Stimulated activated CD4-positive, alpha-beta T cell treated with anti-CD3 and anti-CD28 coated beads, Interleukin-2, amount 100 ng/mL, for 24 hours (primary cell): Measurements from ENCODE around the gene CTAGE15.
"Not testable (repeated sequence)": the region's sequence is repeated elsewhere in the genome, so short reads cannot be mapped to it uniquely, and the experiment has no call there.

Experiments
- DNase-seq, 2 donors: peaks; one replicate each; pipeline ENCODE4 v3.0.0-alpha.2; 2020

Gene CTAGE15, protein sequence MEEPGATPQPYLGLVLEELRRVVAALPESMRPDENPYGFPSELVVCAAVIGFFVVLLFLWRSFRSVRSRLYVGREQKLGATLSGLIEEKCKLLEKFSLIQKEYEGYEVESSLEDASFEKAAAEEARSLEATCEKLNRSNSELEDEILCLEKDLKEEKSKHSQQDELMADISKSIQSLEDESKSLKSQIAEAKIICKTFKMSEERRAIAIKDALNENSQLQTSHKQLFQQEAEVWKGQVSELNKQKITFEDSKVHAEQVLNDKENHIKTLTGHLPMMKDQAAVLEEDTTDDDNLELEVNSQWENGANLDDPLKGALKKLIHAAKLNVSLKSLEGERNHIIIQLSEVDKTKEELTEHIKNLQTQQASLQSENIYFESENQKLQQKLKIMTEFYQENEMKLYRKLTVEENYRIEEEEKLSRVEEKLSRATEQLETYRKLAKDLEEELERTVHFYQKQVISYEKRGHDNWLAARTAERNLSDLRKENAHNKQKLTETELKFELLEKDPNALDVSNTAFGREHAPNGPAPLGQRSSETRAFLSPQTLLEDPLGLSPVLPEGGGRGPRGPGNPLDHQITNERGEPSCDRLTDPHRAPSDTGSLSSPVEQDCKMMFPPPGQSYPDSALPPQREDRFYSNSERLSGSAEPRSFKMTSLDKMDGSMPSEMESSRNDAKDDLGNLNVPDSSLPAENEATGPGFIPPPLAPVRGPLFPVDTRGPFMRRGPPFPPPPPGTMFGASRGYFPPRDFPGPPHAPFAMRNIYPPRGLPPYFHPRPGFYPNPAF

DNA sequence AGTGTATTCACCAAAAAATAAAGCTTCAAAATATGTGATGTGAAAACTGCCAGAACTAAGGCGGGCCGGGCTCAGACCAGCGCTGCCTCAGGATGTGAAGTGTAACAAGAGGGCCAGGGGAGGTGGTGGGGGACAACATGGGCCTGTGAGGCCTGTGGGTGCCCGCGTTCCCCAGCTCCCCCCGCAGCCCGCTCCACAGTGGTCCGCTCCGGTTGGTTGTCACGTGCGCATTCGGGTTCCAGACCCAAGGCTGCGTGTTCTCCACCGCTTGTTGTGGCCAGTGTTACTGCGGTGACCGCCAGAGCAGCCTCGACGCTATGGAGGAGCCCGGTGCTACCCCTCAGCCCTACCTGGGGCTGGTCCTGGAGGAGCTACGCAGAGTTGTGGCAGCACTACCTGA is at the start of gene CTAGE15:
Gene CTAGE15 (plus strand): TSS at position 301 of the 400 bp plus-strand sequence. CDS start 17 bp downstream, at position 318.
- not testable (repeated sequence) for DNase-seq

- not testable (repeated sequence) for DNase-seq
These were observed 49.2 kb upstream of the CTAGE15 start for GRCh38 chr7:143522309-143522916.

DNA sequence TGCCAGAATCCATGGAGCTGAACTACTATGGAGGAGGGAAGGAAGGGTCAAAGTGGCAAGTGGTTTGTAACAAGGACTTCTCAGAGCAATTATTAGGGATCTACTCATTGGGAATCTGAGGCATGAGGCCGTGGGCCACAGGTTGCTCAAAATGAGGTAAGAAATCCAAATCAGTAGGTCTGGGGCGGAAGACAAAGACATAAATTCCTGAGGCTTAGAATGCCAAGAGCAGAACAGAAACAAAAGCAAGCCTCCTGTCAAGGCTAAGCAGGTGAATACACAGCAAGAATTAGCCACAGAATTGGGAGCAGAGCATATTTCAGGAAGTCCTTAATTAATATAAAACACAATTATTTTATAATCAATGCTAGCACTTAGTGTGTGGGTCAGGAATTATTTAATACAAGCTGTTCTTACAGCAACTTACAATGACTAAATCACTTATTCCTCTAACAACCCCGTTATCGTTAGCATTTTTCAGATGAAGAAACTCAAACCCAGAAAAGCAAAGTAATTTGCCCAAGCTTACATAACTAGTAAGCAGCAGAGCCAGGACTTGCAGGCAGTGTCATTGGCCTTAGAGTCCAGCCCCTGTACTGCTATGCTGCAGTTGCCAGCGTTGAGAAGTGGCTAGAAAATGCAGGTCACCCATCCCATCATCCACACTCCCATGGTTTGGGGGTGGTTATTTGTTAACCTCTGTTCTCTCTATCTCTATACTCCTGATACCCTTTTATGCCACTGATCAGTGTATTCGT is 40.3 kb upstream of the CTAGE15 start:
- DNase-seq = not testable (repeated sequence)

- DNase-seq = not testable (repeated sequence)
These were observed 39.7 kb upstream of the CTAGE15 start for GRCh38 chr7:143531932-143532331.

DNA sequence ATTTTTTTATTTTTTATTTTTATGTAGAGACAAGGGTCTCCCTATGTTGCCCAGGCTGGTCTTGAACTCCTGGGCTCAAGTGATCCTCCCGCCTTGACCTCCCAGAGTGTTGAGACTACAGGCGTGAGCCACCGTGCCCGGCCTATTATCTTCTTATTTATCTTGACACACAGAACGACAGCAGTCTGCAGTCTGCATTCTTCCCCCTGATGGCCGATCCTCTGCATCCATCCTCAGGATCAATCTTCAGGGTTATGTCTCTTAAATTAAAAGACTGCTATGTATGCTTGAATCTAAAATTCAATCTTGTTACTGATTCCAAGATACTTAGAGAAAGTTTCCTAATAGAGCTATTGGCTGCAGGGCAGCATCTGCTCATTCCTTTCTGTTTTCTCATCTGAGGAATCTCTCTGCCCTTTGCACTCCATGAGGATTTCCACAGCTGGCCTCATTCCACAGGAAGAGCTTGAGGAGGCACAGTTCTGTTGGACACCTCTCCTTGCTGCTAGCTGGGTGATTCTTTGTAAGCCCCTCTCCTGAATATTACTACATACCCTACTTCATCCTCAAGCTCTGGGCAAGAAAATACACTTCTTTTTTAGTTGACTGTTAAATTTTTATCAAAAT is 38.3 kb upstream of the CTAGE15 start:
- not testable (repeated sequence) for DNase-seq

GRCh38 chr7:143536443-143536842 is 35.2 kb upstream of the CTAGE15 start:
- DNase-seq = not testable (repeated sequence)

DNA sequence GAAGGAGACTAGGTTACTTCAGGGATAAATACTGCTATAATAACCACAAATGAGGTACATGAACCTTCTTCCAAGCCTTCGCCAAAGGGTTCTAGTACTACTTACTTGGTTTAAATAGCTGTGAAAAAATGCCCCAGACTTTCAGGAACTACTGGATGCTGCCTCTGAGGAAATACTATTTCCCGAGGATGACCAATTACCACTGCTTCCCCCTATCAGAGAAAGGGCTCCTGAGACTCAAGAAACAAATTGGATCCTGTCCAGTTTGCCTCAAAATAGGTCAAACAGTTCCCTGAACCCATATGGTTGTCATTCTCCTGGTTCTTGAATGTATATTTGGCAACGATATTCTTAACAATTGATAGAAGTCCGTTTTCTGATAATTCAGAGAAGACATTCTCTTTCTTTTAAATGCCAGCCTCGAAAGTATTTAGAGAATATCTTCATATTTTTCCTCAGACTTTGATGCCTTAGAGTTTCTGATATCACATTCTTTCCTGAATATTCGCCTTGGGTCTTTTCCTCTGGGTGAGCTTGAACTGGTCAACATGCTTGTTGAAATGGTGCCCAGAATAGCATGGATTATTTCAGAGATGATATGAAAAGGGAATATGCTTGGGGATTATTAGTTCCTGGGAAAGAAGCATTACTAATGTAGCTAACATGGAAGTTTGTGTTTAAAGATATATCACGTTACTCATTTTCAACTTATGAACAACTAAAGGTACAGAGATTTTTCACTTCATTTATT is 28.1 kb upstream of the CTAGE15 start:
- DNase-seq = not testable (repeated sequence)

DNA sequence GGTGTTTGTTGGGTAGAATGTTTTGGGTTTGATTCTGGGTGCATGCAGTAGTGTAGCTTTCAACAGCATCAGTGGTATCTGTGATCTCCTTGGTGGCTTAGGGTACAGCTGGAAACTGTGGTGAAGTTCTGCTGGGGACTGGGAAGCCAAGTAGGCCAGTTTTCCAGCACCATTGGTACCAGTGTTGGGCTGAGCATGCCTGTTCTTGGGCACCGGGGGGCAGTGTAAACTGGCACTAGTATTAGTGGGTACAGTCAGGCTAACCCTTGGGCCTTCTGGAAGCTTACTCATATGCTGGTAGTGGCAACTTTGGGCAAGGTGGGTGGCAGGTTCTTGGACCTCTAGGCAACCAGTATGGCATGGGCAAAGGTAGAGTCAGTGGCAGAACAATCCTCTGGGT is 15.6 kb upstream of the CTAGE15 start:
- DNase-seq = not testable (repeated sequence)

DNA sequence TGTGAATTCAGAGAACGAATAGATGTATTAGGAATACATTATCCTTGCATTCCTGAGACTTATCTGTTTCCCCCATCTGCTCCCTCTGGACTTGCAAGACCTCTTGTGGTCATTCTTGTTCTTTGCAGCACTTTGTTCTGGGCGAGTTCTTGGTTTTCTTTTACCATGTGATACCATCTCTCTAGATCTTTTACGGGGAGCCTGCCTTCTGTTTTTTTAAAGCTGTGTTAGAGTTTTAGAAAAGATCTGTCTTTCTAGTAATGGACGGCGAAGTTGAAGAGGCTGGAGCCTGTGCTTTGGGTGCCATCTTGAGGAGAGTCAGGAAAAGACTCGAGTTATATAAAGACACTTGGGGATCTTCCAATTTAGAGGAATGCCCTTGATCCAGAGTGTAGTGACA is 8.3 kb upstream of the CTAGE15 start:
- not testable (repeated sequence) for DNase-seq

- DNase-seq = not testable (repeated sequence)
These were observed 5.6 kb upstream of the CTAGE15 start for GRCh38 chr7:143566001-143566400.

DNA sequence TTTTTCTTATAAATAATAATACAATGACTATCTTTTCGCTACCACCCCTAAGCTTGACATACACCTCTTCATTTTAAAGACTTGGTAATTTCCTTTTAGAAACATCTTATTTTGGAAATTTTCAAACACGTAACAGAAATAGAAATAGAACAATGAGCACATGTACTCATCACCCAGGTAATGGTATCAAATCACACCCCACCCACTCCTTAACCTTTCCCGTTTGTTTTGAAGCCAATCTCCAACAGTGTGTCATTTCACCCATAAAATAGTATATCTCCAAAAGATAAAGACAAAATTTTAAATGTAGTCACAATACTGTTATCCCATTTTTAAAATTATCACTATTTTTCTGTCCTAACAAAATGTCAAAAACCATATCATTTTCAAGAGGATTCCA is 16.6 kb downstream of the CTAGE15 start:
- DNase-seq = not testable (repeated sequence)

GRCh38 chr7:143589897-143590296 is 18.3 kb downstream of the CTAGE15 start:
- not testable (repeated sequence) for DNase-seq

DNA sequence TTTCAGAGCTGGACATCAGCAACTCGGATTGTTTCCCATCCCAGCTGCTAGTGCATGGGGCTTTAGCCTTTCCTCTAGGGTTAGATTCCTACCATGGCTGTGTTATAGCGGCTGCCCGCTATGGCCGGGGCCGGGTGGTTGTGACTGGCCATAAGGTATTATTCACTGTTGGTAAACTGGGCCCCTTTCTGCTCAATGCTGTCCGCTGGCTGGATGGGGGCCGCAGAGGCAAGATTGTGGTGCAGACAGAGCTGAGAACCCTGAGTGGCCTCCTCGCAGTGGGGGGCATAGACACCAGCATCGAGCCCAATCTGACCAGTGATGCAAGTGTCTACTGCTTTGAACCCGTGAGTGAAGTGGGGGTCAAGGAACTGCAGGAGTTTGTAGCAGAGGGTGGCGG is 26.5 kb downstream of the CTAGE15 start:
- not testable (repeated sequence) for DNase-seq

DNA sequence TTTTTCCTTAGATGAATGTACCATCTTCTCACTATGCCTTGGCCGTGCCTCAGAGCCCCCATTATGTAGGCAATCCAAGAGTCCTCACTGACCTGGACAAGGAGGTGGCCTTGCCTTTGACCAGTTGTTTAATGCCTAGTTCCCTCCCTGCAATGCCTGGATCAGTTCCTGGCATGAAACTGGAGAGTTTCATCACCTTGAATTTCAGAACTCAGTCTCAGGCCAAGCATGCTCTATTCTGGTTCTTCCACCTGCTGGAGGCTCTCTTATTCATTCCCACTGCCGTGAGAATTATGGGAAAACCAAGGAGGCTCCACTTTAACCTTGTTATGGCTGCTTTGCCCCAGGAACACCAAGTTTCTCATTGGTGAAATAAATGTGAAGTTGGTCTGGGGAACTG is 31.9 kb downstream of the CTAGE15 start:
- DNase-seq = not testable (repeated sequence)

DNA sequence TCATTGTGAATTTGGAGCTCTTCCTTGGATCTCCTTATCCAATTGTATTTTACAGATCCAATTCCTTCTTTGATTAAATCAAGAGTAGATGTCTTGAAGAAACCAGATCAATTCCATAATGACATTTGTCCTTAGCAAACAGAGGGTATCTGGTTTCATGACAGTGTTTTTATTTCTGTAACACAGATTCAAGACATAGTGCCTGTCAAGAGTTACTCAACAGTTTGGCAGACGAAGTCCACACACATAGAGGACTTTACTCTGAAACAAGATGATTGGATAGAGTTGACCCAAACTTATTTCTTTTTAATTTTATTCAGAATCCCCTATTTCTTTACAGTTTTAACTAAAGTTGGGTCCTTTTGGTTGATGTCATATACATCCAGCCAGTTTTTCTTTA is 34.5 kb downstream of the CTAGE15 start:
- DNase-seq = not testable (repeated sequence)

GRCh38 chr7:143615545-143615944 is 43.9 kb downstream of the CTAGE15 start:
- not testable (repeated sequence) for DNase-seq

GRCh38 chr7:143617204-143617603 is 45.6 kb downstream of the CTAGE15 start:
- DNase-seq = not testable (repeated sequence)

GRCh38 chr7:143620058-143620457 is 48.5 kb downstream of the CTAGE15 start:
- peak in 1 of 2 donors; percentile 77 for DNase-seq

GRCh38 chr7:143620646-143621045 is 49.0 kb downstream of the CTAGE15 start, which contains the start of gene TCAF2:
Gene TCAF2 (plus strand): TSS chr7:143620974.
- DNase-seq = peak; percentile 75 to 84

- not testable (repeated sequence) for DNase-seq
These were observed 49.6 kb downstream of the CTAGE15 start for GRCh38 chr7:143621175-143621574.

- not testable (repeated sequence) for DNase-seq
These were observed 50.5 kb downstream of the CTAGE15 start for GRCh38 chr7:143622130-143622529.
